IMR-90 (cell line): ENCODE results near the gene ZSWIM5. TPM values are rescaled to one million over a fixed set of nuclear protein-coding genes. Genes with fewer than 3 reads are reported as not detected.

Experiments
- ATAC-seq: fragments of 200-7000 bp; cut with Tn5 transposase; 2 replicates; pipeline ENCODE4 v1.9.1; 2020; ENCODE audit warnings: low read depth, mild to moderate bottlenecking, moderate library complexity
- BruUV-seq: library from RNA; stranded (reverse); fragments of 400-500 nt; replicated peaks from 2 replicates; lab custom pipeline; 2021; lab: Mats Ljungman, UMichigan
- CTCF ChIA-PET: fragments of 300-600 bp; formaldehyde crosslinking; extraction: SDS; loops from one replicate; lab custom pipeline; 2021; ENCODE audit warnings: antibody characterized with exemption; lab: Yijun Ruan, JAX
- POLR2A ChIA-PET: fragments of 300-600 bp; sonication (Branson Sonifier 250); formaldehyde crosslinking; loops from one replicate; lab custom pipeline; 2022; ENCODE audit warnings: antibody characterized with exemption; ENCODE audit not compliant: unreplicated experiment; lab: Charles Lee
- DNase-seq: peaks from one replicate; pipeline ENCODE4 v3.0.0; 2013
- H2AFZ ChIP-seq: replicated peaks from 2 replicates; pipeline ENCODE3; 2013; ENCODE audit warnings: low read length, mild to moderate bottlenecking; ENCODE audit not compliant: poor library complexity
- H2AK5ac ChIP-seq: 2 replicates; pipeline ENCODE4 v1.6.1; 2013; ENCODE audit warnings: low read depth, low read length, inconsistent platforms
- H2AK9ac ChIP-seq: replicated peaks from 2 replicates; pipeline ENCODE3; 2013; ENCODE audit warnings: mild to moderate bottlenecking, low read depth, low read length, moderate library complexity; ENCODE audit not compliant: poor library complexity
- H2BK120ac ChIP-seq: 2 replicates; pipeline ENCODE4 v1.6.1; 2013; ENCODE audit warnings: low read depth, low read length, inconsistent platforms
- H2BK15ac ChIP-seq: 3 replicates; pipeline ENCODE4 v1.6.1; 2013; ENCODE audit warnings: low read depth, low read length, inconsistent platforms
- H2BK20ac ChIP-seq: 2 replicates; pipeline ENCODE4 v1.6.1; 2013; ENCODE audit warnings: low read depth, mild to moderate bottlenecking, inconsistent platforms, low read length, moderate library complexity
- H2BK5ac ChIP-seq: 2 replicates; pipeline ENCODE4 v1.6.1; 2013; ENCODE audit warnings: mild to moderate bottlenecking, low read depth, low read length, inconsistent platforms; ENCODE audit not compliant: poor library complexity, severe bottlenecking
- H3K14ac ChIP-seq: replicated peaks from 2 replicates; pipeline ENCODE4 v1.6.1; 2013; ENCODE audit warnings: low read depth, low read length, inconsistent platforms
- H3K18ac ChIP-seq: 2 replicates; pipeline ENCODE4 v1.6.1; 2013; ENCODE audit warnings: low read depth, low read length, control low read depth
- H3K23ac ChIP-seq: 2 replicates; pipeline ENCODE4 v1.6.1; 2013; ENCODE audit warnings: low read depth, low read length, inconsistent platforms
- H3K27ac ChIP-seq: 2 replicates; pipeline ENCODE4 v1.5.1; 2013; ENCODE audit warnings: mild to moderate bottlenecking, control low read depth, low read length; ENCODE audit not compliant: insufficient read depth
- H3K27me3 ChIP-seq: 2 replicates; pipeline ENCODE4 v1.6.1; 2013; ENCODE audit warnings: low read length; ENCODE audit not compliant: control insufficient read depth, insufficient read depth
- H3K36me3 ChIP-seq: 2 replicates; pipeline ENCODE4 v1.6.1; 2013; ENCODE audit warnings: low read length, mixed read lengths; ENCODE audit not compliant: control insufficient read depth, insufficient read depth
- H3K4ac ChIP-seq: 2 replicates; pipeline ENCODE4 v1.6.1; 2013; ENCODE audit warnings: low read depth, low read length, inconsistent platforms
- H3K4me1 ChIP-seq: 2 replicates; pipeline ENCODE4 v1.6.1; 2013; ENCODE audit warnings: low read length, mixed read lengths; ENCODE audit not compliant: control insufficient read depth, insufficient read depth
- H3K4me2 ChIP-seq: 2 replicates; pipeline ENCODE4 v1.6.1; 2013; ENCODE audit warnings: low read depth, mild to moderate bottlenecking, control low read depth, low read length, moderate library complexity
- H3K4me3 ChIP-seq: 2 replicates; pipeline ENCODE4 v1.5.1; 2013; ENCODE audit warnings: low read depth, mild to moderate bottlenecking, control low read depth, low read length, moderate library complexity; ENCODE audit not compliant: insufficient read depth
- H3K56ac ChIP-seq: 2 replicates; pipeline ENCODE4 v1.6.1; 2013; ENCODE audit warnings: low read length, inconsistent platforms; ENCODE audit not compliant: insufficient read depth; ENCODE audit errors: extremely low read depth
- H3K79me1 ChIP-seq, 2 experiments: 2 replicates each; pipeline ENCODE4 v1.6.1; 2013; ENCODE audit warnings: low read length in 2 of 2, inconsistent platforms in 1 of 2, low read depth in 1 of 2
- H3K9ac ChIP-seq: 2 replicates; pipeline ENCODE4 v1.6.1; 2013; ENCODE audit warnings: low read depth, low read length, control low read depth
- H3K9me1 ChIP-seq: 2 replicates; pipeline ENCODE4 v1.6.1; 2013; ENCODE audit warnings: low read length, inconsistent platforms; ENCODE audit not compliant: insufficient read depth
- H3K9me3 ChIP-seq: 2 replicates; pipeline ENCODE4 v1.6.1; 2013; ENCODE audit warnings: low read length; ENCODE audit not compliant: control insufficient read depth, insufficient read depth
- H4K20me1 ChIP-seq: 2 replicates; pipeline ENCODE4 v1.6.1; 2013; ENCODE audit warnings: low read length, inconsistent platforms; ENCODE audit not compliant: insufficient read depth
- H4K5ac ChIP-seq: 2 replicates; pipeline ENCODE4 v1.6.1; 2013; ENCODE audit warnings: mild to moderate bottlenecking, low read depth, low read length, control low read depth
- H4K8ac ChIP-seq, 2 experiments: 2 replicates each; pipeline ENCODE4 v1.6.1; 2013; ENCODE audit warnings: low read depth in 2 of 2, low read length in 2 of 2, control low read depth in 1 of 2, inconsistent platforms in 1 of 2
- H4K91ac ChIP-seq: 2 replicates; pipeline ENCODE4 v1.6.1; 2013; ENCODE audit warnings: low read depth, low read length, inconsistent platforms; ENCODE audit not compliant: insufficient read depth
- BHLHE40 ChIP-seq: fragments of 150-350 bp; IDR thresholded peaks from 2 replicates; pipeline ENCODE4 v1.6.1; 2016; ENCODE audit warnings: mild to moderate bottlenecking, low read depth, low read length
- CEBPB ChIP-seq: IDR thresholded peaks from 2 replicates; pipeline ENCODE4 v1.6.1; 2012; ENCODE audit warnings: low read depth, low read length, improper control_type of control experiment
- CHD1 ChIP-seq: IDR thresholded peaks from 2 replicates; pipeline ENCODE4 v1.6.1; 2012; ENCODE audit warnings: low read depth, low read length, improper control_type of control experiment
- FOS ChIP-seq: fragments of 150-350 bp; IDR thresholded peaks from 2 replicates; pipeline ENCODE4 v1.6.1; 2016; ENCODE audit warnings: low read depth, low read length
- MAFK ChIP-seq: IDR thresholded peaks from 2 replicates; pipeline ENCODE4 v1.6.1; 2012; ENCODE audit warnings: low read depth, low read length, improper control_type of control experiment
- MAZ ChIP-seq: IDR thresholded peaks from 2 replicates; pipeline ENCODE4 v1.6.1; 2012; ENCODE audit warnings: low read depth, mild to moderate bottlenecking, low read length, improper control_type of control experiment, moderate library complexity, borderline replicate concordance
- MXI1 ChIP-seq: IDR thresholded peaks from 2 replicates; pipeline ENCODE4 v1.6.1; 2012; ENCODE audit warnings: low read depth, mild to moderate bottlenecking, low read length, moderate library complexity, borderline replicate concordance
- NFE2L2 ChIP-seq: fragments of 150-350 bp; IDR thresholded peaks from 2 replicates; pipeline ENCODE4 v1.6.1; 2016; ENCODE audit warnings: low read depth, mild to moderate bottlenecking, low read length
- POLR2A ChIP-seq: IDR thresholded peaks from 2 replicates; pipeline ENCODE4 v1.6.1; 2012; ENCODE audit warnings: mild to moderate bottlenecking, low read depth, low read length
- RAD21 ChIP-seq: IDR thresholded peaks from 2 replicates; pipeline ENCODE4 v1.6.1; 2012; ENCODE audit warnings: low read length, improper control_type of control experiment
- RCOR1 ChIP-seq: IDR thresholded peaks from 2 replicates; pipeline ENCODE4 v1.6.1; 2012; ENCODE audit warnings: mild to moderate bottlenecking, low read length, improper control_type of control experiment; ENCODE audit not compliant: insufficient replicate concordance
- RFX5 ChIP-seq: IDR thresholded peaks from 2 replicates; pipeline ENCODE4 v1.8.0; 2012; ENCODE audit warnings: low read depth, mild to moderate bottlenecking, low read length, moderate library complexity
- SMC3 ChIP-seq: fragments of 150-350 bp; IDR thresholded peaks from 2 replicates; pipeline ENCODE4 v1.6.1; 2016; ENCODE audit warnings: low read depth, mild to moderate bottlenecking, antibody characterized with exemption, low read length, moderate library complexity
- dilution Hi-C: fragments of 300-500 bp; cut with HindIII; formaldehyde crosslinking; loops from one replicate; pipeline ENCODE4 v1.14.3; 2018; ENCODE audit warnings: low sequenced_read_pairs; ENCODE audit not compliant: unreplicated experiment
- in situ Hi-C: fragments of 300-500 bp; cut with MboI; formaldehyde crosslinking; loops from 3 replicates; pipeline ENCODE4 v1.14.3; 2019; ENCODE audit warnings: low sequenced_read_pairs, inconsistent platforms, mixed read lengths
- intact Hi-C: fragments of 100-400 bp; cut with micrococcal nuclease; formaldehyde crosslinking; loops from 2 replicates; pipeline ENCODE4 v1.10.0; 2022
- polyA plus RNA-seq, 3 experiments: library from polyadenylated mRNA; depleted of rRNA; stranded (reverse); fragments of >200 nt; gene quantifications; 2 replicates each; pipeline ENCODE4 v1.2.3, GENCODE V29; 2012; ENCODE audit warnings: low replicate concordance in 1 of 3
- total RNA-seq: library from RNA; depleted of rRNA; stranded (reverse); fragments of >200 nt; gene quantifications from 2 replicates; pipeline ENCODE4 v1.2.3, GENCODE V29; 2012
- TF ChIP-seq, protein P1 (sequence below): fragments of 150-350 bp; IDR thresholded peaks from 2 replicates; pipeline ENCODE4 v1.6.1; 2017; ENCODE audit warnings: mild to moderate bottlenecking, antibody characterized with exemption, low read length, low read depth
- TF ChIP-seq, protein P2 (sequence below): conservative IDR thresholded peaks from 2 replicates; pipeline ENCODE4 v1.5.1; 2012; ENCODE audit warnings: mild to moderate bottlenecking, low read depth, low read length, improper control_type of control experiment
- TF ChIP-seq, protein P3 (sequence below): fragments of 150-350 bp; IDR thresholded peaks from 2 replicates; pipeline ENCODE4 v1.6.1; 2016; ENCODE audit warnings: low read depth, mild to moderate bottlenecking, low read length, moderate library complexity, borderline replicate concordance

The ZSWIM5 gene
- total and polyA plus RNA-seq, 2 of the 4 experiments (the other 2 are of a cell fraction): under 0.01 to 0.03 TPM

DNA sequence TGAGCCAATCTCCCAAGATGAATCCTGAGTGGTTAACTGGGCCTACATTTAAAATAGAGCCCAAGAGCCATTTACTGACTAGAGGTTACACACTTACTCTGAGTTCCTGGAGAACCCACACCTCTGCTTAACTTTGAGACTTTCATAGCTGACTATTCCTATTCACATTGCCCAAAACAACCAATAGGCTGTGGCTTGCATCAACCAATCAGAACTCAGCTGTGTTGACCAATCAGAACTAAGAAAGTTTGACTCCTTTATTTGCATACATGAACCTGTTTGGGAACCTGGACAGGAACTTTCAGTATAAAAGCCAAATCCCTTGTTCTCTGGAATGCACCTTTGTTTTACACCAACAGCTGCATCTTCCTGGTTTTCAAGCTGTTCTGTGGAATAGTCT is 9.5 kb downstream of the ZSWIM5 start:
- Histone ChIP-seq H4K5ac (no peak overlapping the region), H2AK5ac (no peak overlapping the region), H3K4me2 (no peak overlapping the region), H3K36me3 (no peaks in the 10 kb centered on the region), H4K20me1 (no peaks in the 10 kb centered on the region), H3K9ac (no peak overlapping the region), H2AK9ac (no peak overlapping the region), H3K23ac (no peak overlapping the region), H3K9me1 (no peaks in the 10 kb centered on the region), H3K9me3 (peaks cover 2% of the 10 kb centered on the region; the same call in 1 of the 2 replicates), H2BK15ac (no peak overlapping the region), H2AFZ (no peak overlapping the region), H3K4me3 (no peak overlapping the region), H3K27ac (no peak overlapping the region), H3K4ac (no peak overlapping the region), H3K79me1 (no peaks in the 10 kb centered on the region), H2BK20ac (no peak overlapping the region), H3K14ac (no peak overlapping the region), H3K4me1 (no peaks in the 10 kb centered on the region), H4K91ac (no peak overlapping the region), H2BK5ac (no peak overlapping the region), H2BK120ac (no peak overlapping the region), H3K27me3 (peaks cover 6% of the 10 kb centered on the region), H3K18ac (no peak overlapping the region), H3K56ac (no peak overlapping the region), H4K8ac (no peak overlapping the region)
- ChIA-PET POLR2A (no interaction called here), CTCF (no interaction called here)
- dilution Hi-C loops (no loop called here), intact Hi-C loops (no loop called here), in situ Hi-C loops (no loop called here)
- TF ChIP-seq FOS (no peak), NFE2L2 (no peak), RFX5 (no peak), SMC3 (no peak), MAZ (no peak), BHLHE40 (no peak), POLR2A (no peak), RCOR1 (no peak), MXI1 (no peak), MAFK (no peak), CEBPB (no peak), RAD21 (no peak), CHD1 (no peak)
- TF ChIP-seq, protein P1, sequence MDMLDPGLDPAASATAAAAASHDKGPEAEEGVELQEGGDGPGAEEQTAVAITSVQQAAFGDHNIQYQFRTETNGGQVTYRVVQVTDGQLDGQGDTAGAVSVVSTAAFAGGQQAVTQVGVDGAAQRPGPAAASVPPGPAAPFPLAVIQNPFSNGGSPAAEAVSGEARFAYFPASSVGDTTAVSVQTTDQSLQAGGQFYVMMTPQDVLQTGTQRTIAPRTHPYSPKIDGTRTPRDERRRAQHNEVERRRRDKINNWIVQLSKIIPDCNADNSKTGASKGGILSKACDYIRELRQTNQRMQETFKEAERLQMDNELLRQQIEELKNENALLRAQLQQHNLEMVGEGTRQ: no peak
- TF ChIP-seq, protein P2, sequence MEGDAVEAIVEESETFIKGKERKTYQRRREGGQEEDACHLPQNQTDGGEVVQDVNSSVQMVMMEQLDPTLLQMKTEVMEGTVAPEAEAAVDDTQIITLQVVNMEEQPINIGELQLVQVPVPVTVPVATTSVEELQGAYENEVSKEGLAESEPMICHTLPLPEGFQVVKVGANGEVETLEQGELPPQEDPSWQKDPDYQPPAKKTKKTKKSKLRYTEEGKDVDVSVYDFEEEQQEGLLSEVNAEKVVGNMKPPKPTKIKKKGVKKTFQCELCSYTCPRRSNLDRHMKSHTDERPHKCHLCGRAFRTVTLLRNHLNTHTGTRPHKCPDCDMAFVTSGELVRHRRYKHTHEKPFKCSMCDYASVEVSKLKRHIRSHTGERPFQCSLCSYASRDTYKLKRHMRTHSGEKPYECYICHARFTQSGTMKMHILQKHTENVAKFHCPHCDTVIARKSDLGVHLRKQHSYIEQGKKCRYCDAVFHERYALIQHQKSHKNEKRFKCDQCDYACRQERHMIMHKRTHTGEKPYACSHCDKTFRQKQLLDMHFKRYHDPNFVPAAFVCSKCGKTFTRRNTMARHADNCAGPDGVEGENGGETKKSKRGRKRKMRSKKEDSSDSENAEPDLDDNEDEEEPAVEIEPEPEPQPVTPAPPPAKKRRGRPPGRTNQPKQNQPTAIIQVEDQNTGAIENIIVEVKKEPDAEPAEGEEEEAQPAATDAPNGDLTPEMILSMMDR: no peak
- TF ChIP-seq, protein P3, sequence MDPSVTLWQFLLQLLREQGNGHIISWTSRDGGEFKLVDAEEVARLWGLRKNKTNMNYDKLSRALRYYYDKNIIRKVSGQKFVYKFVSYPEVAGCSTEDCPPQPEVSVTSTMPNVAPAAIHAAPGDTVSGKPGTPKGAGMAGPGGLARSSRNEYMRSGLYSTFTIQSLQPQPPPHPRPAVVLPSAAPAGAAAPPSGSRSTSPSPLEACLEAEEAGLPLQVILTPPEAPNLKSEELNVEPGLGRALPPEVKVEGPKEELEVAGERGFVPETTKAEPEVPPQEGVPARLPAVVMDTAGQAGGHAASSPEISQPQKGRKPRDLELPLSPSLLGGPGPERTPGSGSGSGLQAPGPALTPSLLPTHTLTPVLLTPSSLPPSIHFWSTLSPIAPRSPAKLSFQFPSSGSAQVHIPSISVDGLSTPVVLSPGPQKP: no peak
- no TSS peak for BruUV-seq
- no peak for ATAC-seq
- no peak for DNase-seq
